GM23248 (cell line): ENCODE results near the gene BCAR3.

Experiments
- EZH2 ChIP-seq: fragments of 200-600 bp; sonication (generic); IDR thresholded peaks from 2 replicates; pipeline ENCODE4 v1.6.1; 2018; ENCODE audit warnings: antibody characterized with exemption, mild to moderate bottlenecking; ENCODE audit not compliant: insufficient read depth, poor library complexity, severe bottlenecking
- EZH2phosphoT487 ChIP-seq: fragments of 200-600 bp; sonication (generic); IDR thresholded peaks from 2 replicates; pipeline ENCODE4 v1.6.1; 2018; ENCODE audit warnings: antibody characterized with exemption, moderate library complexity, mild to moderate bottlenecking, low read depth; ENCODE audit not compliant: insufficient read depth

- no peak for TF ChIP-seq EZH2
- TF ChIP-seq EZH2phosphoT487 = no peak
Measured at GRCh38 chr1:93623436-93623835, 58.2 kb downstream of the BCAR3 start.
